ENCODE data around the gene NUP214.

The NUP214 gene

GRCh38 chr9:131277910-131278701, 152.7 kb downstream of the NUP214 start:
- peak; percentile 44 to 89 (median 63) for DNase-seq

- DNase-seq: peak in 3 of 5 experiments; percentile 22 to 71 (median 50)
These were observed 153.3 kb downstream of the NUP214 start for GRCh38 chr9:131278702-131279111.

GRCh38 chr9:131279196-131279862, 153.9 kb downstream of the NUP214 start:
- DNase-seq: no peak

GRCh38 chr9:131279863-131280570, 154.6 kb downstream of the NUP214 start:
- DNase-seq: no peak

GRCh38 chr9:131280660-131281059, 155.3 kb downstream of the NUP214 start:
- DNase-seq: no peak

GRCh38 chr9:131281119-131281965, 156.0 kb downstream of the NUP214 start:
- no peak for DNase-seq

DNA sequence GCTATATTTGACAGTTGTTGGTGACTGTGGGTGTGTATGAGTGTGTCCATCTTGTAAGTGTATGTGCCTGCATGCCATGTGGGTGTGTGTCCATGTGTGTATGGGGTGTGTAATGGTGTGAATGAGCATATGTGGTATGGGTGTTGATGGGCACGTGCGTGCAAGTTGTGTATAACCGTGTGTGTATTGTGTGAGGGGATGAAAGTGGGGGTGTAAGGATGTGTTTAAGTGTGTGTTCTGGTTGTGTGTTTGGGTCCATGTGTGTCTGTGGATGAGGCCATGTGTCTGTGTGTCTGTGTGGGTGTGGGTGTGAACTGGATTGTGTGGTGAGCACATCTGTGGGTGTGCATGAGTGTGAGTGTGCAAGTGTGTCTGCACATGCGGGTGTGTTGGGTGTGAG, 156.8 kb downstream of the NUP214 start:
- DNase-seq: no peak

GRCh38 chr9:131282688-131283422, 157.5 kb downstream of the NUP214 start:
- no peak for DNase-seq

Data from T-helper 2 cell (primary cell).